ENCODE data around the gene FCMR. TPM values are rescaled to one million over a fixed set of nuclear protein-coding genes. Genes with fewer than 3 reads are reported as not detected.
A peak's percentile ranks its signal among the peaks of the same experiment; 100 is the strongest.

FCMR gene
- total and polyA plus RNA-seq, 10 of the 15 experiments (the other 5 are each of a cell fraction or from before 2014, with no cell fraction given): 79.7 to 245 (median 123) TPM

DNA sequence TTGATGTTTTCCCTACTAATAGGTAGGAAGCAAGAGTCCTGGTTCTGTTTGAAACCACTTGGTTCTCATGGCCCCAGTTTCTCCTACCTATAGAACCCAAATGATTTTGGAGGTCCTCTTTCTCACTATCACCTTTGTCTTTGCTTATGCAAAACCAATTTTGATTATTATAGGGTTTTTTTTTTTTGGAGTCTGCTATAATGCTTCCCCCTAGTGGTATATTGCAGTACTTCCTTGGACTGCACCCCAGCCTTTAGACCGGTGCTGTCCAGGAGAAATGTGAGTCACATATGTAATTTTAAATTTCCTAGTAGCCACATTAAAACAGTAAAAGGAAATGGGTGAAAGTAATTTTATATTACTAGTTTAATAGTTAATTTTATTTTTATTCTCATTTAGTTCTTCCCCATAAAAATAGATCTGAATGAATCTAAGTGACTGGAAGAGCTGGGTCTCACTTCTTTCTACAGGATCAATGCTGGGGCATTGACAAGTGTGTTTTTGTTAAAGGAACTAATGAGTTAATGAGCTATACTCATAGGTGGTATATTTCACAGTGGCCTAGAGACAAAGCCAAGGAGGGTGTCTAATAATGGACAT is 10.6 kb downstream of the FCMR start (continued):
- TF ChIP-seq, protein P1, sequence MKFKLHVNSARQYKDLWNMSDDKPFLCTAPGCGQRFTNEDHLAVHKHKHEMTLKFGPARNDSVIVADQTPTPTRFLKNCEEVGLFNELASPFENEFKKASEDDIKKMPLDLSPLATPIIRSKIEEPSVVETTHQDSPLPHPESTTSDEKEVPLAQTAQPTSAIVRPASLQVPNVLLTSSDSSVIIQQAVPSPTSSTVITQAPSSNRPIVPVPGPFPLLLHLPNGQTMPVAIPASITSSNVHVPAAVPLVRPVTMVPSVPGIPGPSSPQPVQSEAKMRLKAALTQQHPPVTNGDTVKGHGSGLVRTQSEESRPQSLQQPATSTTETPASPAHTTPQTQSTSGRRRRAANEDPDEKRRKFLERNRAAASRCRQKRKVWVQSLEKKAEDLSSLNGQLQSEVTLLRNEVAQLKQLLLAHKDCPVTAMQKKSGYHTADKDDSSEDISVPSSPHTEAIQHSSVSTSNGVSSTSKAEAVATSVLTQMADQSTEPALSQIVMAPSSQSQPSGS (IDR thresholded peaks at IDR 0.05; ENCODE audit: low read length): 0 out of 2 replicates have a peak, but pooled peaks have one; percentile 19
- TF ChIP-seq CREB1 (IDR thresholded peaks at IDR 0.05; ENCODE audit: low read depth) (no peak), EGR1 (IDR thresholded peaks at IDR 0.05; ENCODE audit: borderline replicate concordance in 1 of 2, low read depth in 2 of 2, low read length in 2 of 2) (no peak), RB1 (IDR thresholded peaks at IDR 0.05; ENCODE audit: borderline replicate concordance) (no peak), STAT1 (conservative IDR thresholded peaks at IDR 0.05) (no peak), STAT3 (IDR thresholded peaks at IDR 0.05; ENCODE audit: low read depth, low read length) (no peak), RAD21 (IDR thresholded peaks at IDR 0.05; ENCODE audit: insufficient read depth, low read depth, low read length) (peak; percentile 55), PAX8 (IDR thresholded peaks at IDR 0.05) (no peak), GATAD2B (conservative IDR thresholded peaks at IDR 0.05; ENCODE audit: low read depth) (no peak), SPI1 (IDR thresholded peaks at IDR 0.05; ENCODE audit: borderline replicate concordance, insufficient read depth, low read depth, low read length) (no peak), ETV6 (conservative IDR thresholded peaks at IDR 0.05 in 1 of 2, IDR thresholded peaks at IDR 0.05 in 1 of 2; ENCODE audit: borderline replicate concordance in 1 of 2, low read depth in 1 of 2) (no peak), POLR2AphosphoS5 (IDR thresholded peaks at IDR 0.05; ENCODE audit: low read length) (no peak), TBL1XR1 (IDR thresholded peaks at IDR 0.05; ENCODE audit: low read depth, low read length) (no peak), ZNF687 (IDR thresholded peaks at IDR 0.05) (no peak), IKZF1 (conservative IDR thresholded peaks at IDR 0.05) (no peak), POU2F2 (IDR thresholded peaks at IDR 0.05; ENCODE audit: borderline replicate concordance, low read depth, low read length) (no peak), MYB (IDR thresholded peaks at IDR 0.05; ENCODE audit: borderline replicate concordance, low read depth, low read length) (no peak), CREM (IDR thresholded peaks at IDR 0.05; ENCODE audit: low read depth) (no peak)
- TF ChIP-seq, protein P2, sequence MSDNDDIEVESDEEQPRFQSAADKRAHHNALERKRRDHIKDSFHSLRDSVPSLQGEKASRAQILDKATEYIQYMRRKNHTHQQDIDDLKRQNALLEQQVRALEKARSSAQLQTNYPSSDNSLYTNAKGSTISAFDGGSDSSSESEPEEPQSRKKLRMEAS (IDR thresholded peaks at IDR 0.05; ENCODE audit: low read depth, low read length): no peak
- TF ChIP-seq, protein P3, sequence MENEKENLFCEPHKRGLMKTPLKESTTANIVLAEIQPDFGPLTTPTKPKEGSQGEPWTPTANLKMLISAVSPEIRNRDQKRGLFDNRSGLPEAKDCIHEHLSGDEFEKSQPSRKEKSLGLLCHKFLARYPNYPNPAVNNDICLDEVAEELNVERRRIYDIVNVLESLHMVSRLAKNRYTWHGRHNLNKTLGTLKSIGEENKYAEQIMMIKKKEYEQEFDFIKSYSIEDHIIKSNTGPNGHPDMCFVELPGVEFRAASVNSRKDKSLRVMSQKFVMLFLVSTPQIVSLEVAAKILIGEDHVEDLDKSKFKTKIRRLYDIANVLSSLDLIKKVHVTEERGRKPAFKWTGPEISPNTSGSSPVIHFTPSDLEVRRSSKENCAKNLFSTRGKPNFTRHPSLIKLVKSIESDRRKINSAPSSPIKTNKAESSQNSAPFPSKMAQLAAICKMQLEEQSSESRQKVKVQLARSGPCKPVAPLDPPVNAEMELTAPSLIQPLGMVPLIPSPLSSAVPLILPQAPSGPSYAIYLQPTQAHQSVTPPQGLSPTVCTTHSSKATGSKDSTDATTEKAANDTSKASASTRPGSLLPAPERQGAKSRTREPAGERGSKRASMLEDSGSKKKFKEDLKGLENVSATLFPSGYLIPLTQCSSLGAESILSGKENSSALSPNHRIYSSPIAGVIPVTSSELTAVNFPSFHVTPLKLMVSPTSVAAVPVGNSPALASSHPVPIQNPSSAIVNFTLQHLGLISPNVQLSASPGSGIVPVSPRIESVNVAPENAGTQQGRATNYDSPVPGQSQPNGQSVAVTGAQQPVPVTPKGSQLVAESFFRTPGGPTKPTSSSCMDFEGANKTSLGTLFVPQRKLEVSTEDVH (IDR thresholded peaks at IDR 0.05; ENCODE audit: low read depth, partially characterized antibody): no peak

Measured in GM12878 (cell line).